Measurements from ENCODE around the gene DOP1B. TPM values are rescaled to one million over a fixed set of nuclear protein-coding genes. Genes with fewer than 3 reads are reported as not detected.

DOP1B gene
- total RNA-seq, 1 donor from 2014 or later = 8.7 TPM

GRCh38 chr21:36115138-36115730, 41.4 kb upstream of the DOP1B start:
- Mint-ChIP-seq H3K36me3 (ENCODE audit: low read depth, unreplicated experiment) (no peaks in the 10 kb centered on the region), H3K4me1 (ENCODE audit: unreplicated experiment) (peaks cover 3% of the 10 kb centered on the region), H3K9me3 (ENCODE audit: unreplicated experiment) (no peaks in the 10 kb centered on the region), H3K4me3 (ENCODE audit: unreplicated experiment) (no peak overlapping the region), H3K27me3 (ENCODE audit: unreplicated experiment) (peaks cover 7% of the 10 kb centered on the region), H3K27ac (ENCODE audit: unreplicated experiment) (no peak overlapping the region)
- DNase-seq (ENCODE audit: low spot score) = no peak
- TF ChIP-seq CTCF (IDR thresholded peaks at IDR 0.05; ENCODE audit: unreplicated experiment) = no peak

GRCh38 chr21:36117286-36117741, 39.3 kb upstream of the DOP1B start:
- Mint-ChIP-seq H3K27me3 (ENCODE audit: unreplicated experiment) (peaks cover 7% of the 10 kb centered on the region), H3K4me3 (ENCODE audit: unreplicated experiment) (no peak overlapping the region), H3K4me1 (ENCODE audit: unreplicated experiment) (peaks cover 2% of the 10 kb centered on the region), H3K27ac (ENCODE audit: unreplicated experiment) (no peak overlapping the region), H3K9me3 (ENCODE audit: unreplicated experiment) (no peaks in the 10 kb centered on the region), H3K36me3 (ENCODE audit: low read depth, unreplicated experiment) (no peaks in the 10 kb centered on the region)
- TF ChIP-seq CTCF (IDR thresholded peaks at IDR 0.05; ENCODE audit: unreplicated experiment) = no peak
- no peak for DNase-seq (ENCODE audit: low spot score)

- no peak for DNase-seq (ENCODE audit: low spot score)
- Mint-ChIP-seq H3K4me3 (ENCODE audit: unreplicated experiment) (no peak overlapping the region), H3K9me3 (ENCODE audit: unreplicated experiment) (no peaks in the 10 kb centered on the region), H3K27me3 (ENCODE audit: unreplicated experiment) (peaks cover 1% of the 10 kb centered on the region), H3K4me1 (ENCODE audit: unreplicated experiment) (no peaks in the 10 kb centered on the region), H3K27ac (ENCODE audit: unreplicated experiment) (no peak overlapping the region), H3K36me3 (ENCODE audit: low read depth, unreplicated experiment) (no peaks in the 10 kb centered on the region)
- TF ChIP-seq CTCF (IDR thresholded peaks at IDR 0.05; ENCODE audit: unreplicated experiment) = no peak
Observed at GRCh38 chr21:36120304-36120888, 36.2 kb upstream of the DOP1B start.

- no peak overlapping the region for H3K27ac Mint-ChIP-seq (ENCODE audit: unreplicated experiment)
- DNase-seq (ENCODE audit: low spot score) = no peak
- no peaks in the 10 kb centered on the region for H3K9me3 Mint-ChIP-seq (ENCODE audit: unreplicated experiment)
- no peaks in the 10 kb centered on the region for H3K4me1 Mint-ChIP-seq (ENCODE audit: unreplicated experiment)
- peaks cover 1% of the 10 kb centered on the region for H3K27me3 Mint-ChIP-seq (ENCODE audit: unreplicated experiment)
- no peaks in the 10 kb centered on the region for H3K36me3 Mint-ChIP-seq (ENCODE audit: low read depth, unreplicated experiment)
- no peak overlapping the region for H3K4me3 Mint-ChIP-seq (ENCODE audit: unreplicated experiment)
- TF ChIP-seq CTCF (IDR thresholded peaks at IDR 0.05; ENCODE audit: unreplicated experiment) = no peak
Observed at GRCh38 chr21:36122977-36123376, 33.6 kb upstream of the DOP1B start.

GRCh38 chr21:36124395-36124794, 32.2 kb upstream of the DOP1B start:
- peaks cover 7% of the 10 kb centered on the region for H3K4me1 Mint-ChIP-seq (ENCODE audit: unreplicated experiment)
- TF ChIP-seq CTCF (IDR thresholded peaks at IDR 0.05; ENCODE audit: unreplicated experiment) = no peak
- no peaks in the 10 kb centered on the region for H3K9me3 Mint-ChIP-seq (ENCODE audit: unreplicated experiment)
- H3K27ac Mint-ChIP-seq (ENCODE audit: unreplicated experiment) = no peak overlapping the region
- no peak overlapping the region for H3K4me3 Mint-ChIP-seq (ENCODE audit: unreplicated experiment)
- peaks cover 3% of the 10 kb centered on the region for H3K27me3 Mint-ChIP-seq (ENCODE audit: unreplicated experiment)
- no peaks in the 10 kb centered on the region for H3K36me3 Mint-ChIP-seq (ENCODE audit: low read depth, unreplicated experiment)
- DNase-seq (ENCODE audit: low spot score) = no peak

All from endothelial cell (in vitro differentiated cells).